ENCODE results near the gene SLCO4C1. TPM values are rescaled to one million over a fixed set of nuclear protein-coding genes. Genes with fewer than 3 reads are reported as not detected.

The SLCO4C1 gene
- total RNA-seq, 1 experiment from 2014 or later, result 4.8 TPM

DNA sequence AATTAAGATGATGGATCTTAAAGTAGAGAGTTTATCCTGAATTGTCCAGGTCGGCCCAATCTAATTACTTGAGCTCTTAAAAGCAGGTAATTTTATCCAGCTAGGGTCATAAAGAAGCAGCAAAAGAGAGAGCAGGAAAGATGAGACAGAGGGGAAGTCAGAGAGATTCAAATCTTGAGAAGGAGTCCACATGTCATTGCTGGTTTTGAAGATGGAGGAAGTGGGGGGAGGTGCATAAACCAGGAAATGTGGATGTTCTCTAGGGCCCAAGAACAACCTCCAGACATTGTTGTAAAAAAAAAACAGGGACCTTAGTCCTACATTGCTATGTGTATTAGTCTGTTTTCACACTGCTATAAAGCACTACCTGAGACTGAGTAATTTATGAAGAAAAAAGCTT lies 66.4 kb downstream of the SLCO4C1 start:
- Histone ChIP-seq H4K20me1 (ENCODE audit: control insufficient read depth, insufficient read depth, insufficient read length) (no peaks in the 10 kb centered on the region), H4K91ac (ENCODE audit: insufficient read length, low read depth, low read length) (no peak overlapping the region), H3K27ac (ENCODE audit: insufficient read length, low read depth, low read length) (no peak overlapping the region), H2BK12ac (ENCODE audit: insufficient read length, low read depth, low read length) (no peak overlapping the region), H3K18ac (ENCODE audit: insufficient read length, low read depth, low read length) (no peak overlapping the region), H3K4ac (ENCODE audit: low read depth, low read length) (no peak overlapping the region), H3K9me3 (ENCODE audit: control insufficient read depth, low read depth, low read length) (no peaks in the 10 kb centered on the region), H2BK20ac (ENCODE audit: low read depth, low read length, poor library complexity, severe bottlenecking) (no peak overlapping the region), H3K79me2 (ENCODE audit: insufficient read depth, low read length) (no peaks in the 10 kb centered on the region), H3K27me3 (ENCODE audit: insufficient read depth, low read length) (no peaks in the 10 kb centered on the region), H3K4me2 (ENCODE audit: insufficient read depth, insufficient read length, low read length) (no peak overlapping the region), H4K8ac (replicated peaks; ENCODE audit: insufficient read length, low read depth, low read length) (no peak overlapping the region), H3K56ac (ENCODE audit: insufficient read length, low read depth, low read length) (no peak overlapping the region), H2AFZ (ENCODE audit: low read length) (no peak overlapping the region), H2BK120ac (ENCODE audit: low read depth, low read length, poor library complexity, severe bottlenecking) (no peak overlapping the region), H3K14ac (ENCODE audit: insufficient read depth, low read length) (no peak overlapping the region), H2AK5ac (ENCODE audit: insufficient read length, low read length) (no peak overlapping the region), H3K4me1 (ENCODE audit: insufficient read depth, low read length) (no peaks in the 10 kb centered on the region; the same call in 1 of the 2 replicates), H3K9ac (ENCODE audit: extremely low read depth, insufficient read length, low read length) (no peak overlapping the region), H4K5ac (ENCODE audit: insufficient read length, low read depth, low read length) (no peak overlapping the region), H2BK15ac (ENCODE audit: low read depth, low read length) (no peak overlapping the region), H3K23ac (ENCODE audit: insufficient read length, low read depth, low read length) (no peak overlapping the region), H3K23me2 (ENCODE audit: insufficient read length, low read depth, low read length, poor library complexity, severe bottlenecking) (no peaks in the 10 kb centered on the region), H2BK5ac (ENCODE audit: insufficient read length, low read length) (no peak overlapping the region), H3T11ph (ENCODE audit: low read length) (no peak overlapping the region), H3K79me1 (ENCODE audit: insufficient read depth, low read depth, low read length, poor library complexity, severe bottlenecking) (no peaks in the 10 kb centered on the region)
- no peaks in the 10 kb centered on the region for H3K27me3 Mint-ChIP-seq (ENCODE audit: low read depth)
- 0 out of 5 replicates have a peak, but pooled peaks cover 0 to 3% of the 10 kb centered on the region in 2 experiments for H3K9me3 Mint-ChIP-seq
- WGBS (ENCODE audit: extremely low coverage, insufficient read length, low lambda C conversion rate), result no CpG with 5 or more reads among the region's 1 CpG
- peaks cover 0 to 4% of the 10 kb centered on the region in 2 experiments; a peak in 1 of 4 replicates for H3K4me1 Mint-ChIP-seq
- TF ChIP-seq, protein P1, sequence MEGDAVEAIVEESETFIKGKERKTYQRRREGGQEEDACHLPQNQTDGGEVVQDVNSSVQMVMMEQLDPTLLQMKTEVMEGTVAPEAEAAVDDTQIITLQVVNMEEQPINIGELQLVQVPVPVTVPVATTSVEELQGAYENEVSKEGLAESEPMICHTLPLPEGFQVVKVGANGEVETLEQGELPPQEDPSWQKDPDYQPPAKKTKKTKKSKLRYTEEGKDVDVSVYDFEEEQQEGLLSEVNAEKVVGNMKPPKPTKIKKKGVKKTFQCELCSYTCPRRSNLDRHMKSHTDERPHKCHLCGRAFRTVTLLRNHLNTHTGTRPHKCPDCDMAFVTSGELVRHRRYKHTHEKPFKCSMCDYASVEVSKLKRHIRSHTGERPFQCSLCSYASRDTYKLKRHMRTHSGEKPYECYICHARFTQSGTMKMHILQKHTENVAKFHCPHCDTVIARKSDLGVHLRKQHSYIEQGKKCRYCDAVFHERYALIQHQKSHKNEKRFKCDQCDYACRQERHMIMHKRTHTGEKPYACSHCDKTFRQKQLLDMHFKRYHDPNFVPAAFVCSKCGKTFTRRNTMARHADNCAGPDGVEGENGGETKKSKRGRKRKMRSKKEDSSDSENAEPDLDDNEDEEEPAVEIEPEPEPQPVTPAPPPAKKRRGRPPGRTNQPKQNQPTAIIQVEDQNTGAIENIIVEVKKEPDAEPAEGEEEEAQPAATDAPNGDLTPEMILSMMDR (conservative IDR thresholded peaks at IDR 0.05), result no peak
- no peak for DNase-seq
- H3K4me3 Mint-ChIP-seq, result no peak overlapping the region
- H3K27ac Mint-ChIP-seq, result no peak overlapping the region
- H3K36me3 Mint-ChIP-seq (ENCODE audit: insufficient read depth in 1 of 3, low read depth in 3 of 3), result peaks cover 0 to 2% (median 0%) of the 10 kb centered on the region in 3 experiments; a peak in 2 of 7 replicates
